ENCODE measurements around the gene RAB44. TPM values are rescaled to one million over a fixed set of nuclear protein-coding genes. Genes with fewer than 3 reads are reported as not detected.

The RAB44 gene
- total RNA-seq, 1 donor from 2014 or later, result under 0.01 TPM

GRCh38 chr6:36688063-36688738, 9.4 kb upstream of the RAB44 start:
- H3K4me3 ChIP-seq (ENCODE audit: low read depth, low read length), result no peak overlapping the region
- H3K27me3 ChIP-seq (ENCODE audit: control insufficient read depth, insufficient read depth, low read length), result no peaks in the 10 kb centered on the region
- peak; percentile 60 for DNase-seq (ENCODE audit: low read depth)
- no peak for FAIRE-seq
- H3K36me3 ChIP-seq (ENCODE audit: control insufficient read depth, insufficient read depth, low read length), result peaks cover 16% of the 10 kb centered on the region
- TF ChIP-seq CTCF (IDR thresholded peaks at IDR 0.05; ENCODE audit: insufficient read depth, low read length, severe bottlenecking), result no peak

GRCh38 chr6:36688739-36689075, 8.9 kb upstream of the RAB44 start:
- no peak for FAIRE-seq
- Histone ChIP-seq H3K4me3 (ENCODE audit: low read depth, low read length) (no peak overlapping the region), H3K27me3 (ENCODE audit: control insufficient read depth, insufficient read depth, low read length) (no peaks in the 10 kb centered on the region), H3K36me3 (ENCODE audit: control insufficient read depth, insufficient read depth, low read length) (peaks cover 11% of the 10 kb centered on the region)
- no peak for TF ChIP-seq CTCF (IDR thresholded peaks at IDR 0.05; ENCODE audit: insufficient read depth, low read length, severe bottlenecking)
- DNase-seq (ENCODE audit: low read depth), result no peak

GRCh38 chr6:36691011-36691410, 6.6 kb upstream of the RAB44 start:
- Histone ChIP-seq H3K36me3 (ENCODE audit: control insufficient read depth, insufficient read depth, low read length) (no peaks in the 10 kb centered on the region), H3K4me3 (ENCODE audit: low read depth, low read length) (no peak overlapping the region), H3K27me3 (ENCODE audit: control insufficient read depth, insufficient read depth, low read length) (no peaks in the 10 kb centered on the region)
- DNase-seq (ENCODE audit: low read depth), result no peak
- FAIRE-seq, result no peak
- no peak for TF ChIP-seq CTCF (IDR thresholded peaks at IDR 0.05; ENCODE audit: insufficient read depth, low read length, severe bottlenecking)

GRCh38 chr6:36691612-36692011, 6.0 kb upstream of the RAB44 start:
- H3K4me3 ChIP-seq (ENCODE audit: low read depth, low read length), result no peak overlapping the region
- no peak for FAIRE-seq
- H3K36me3 ChIP-seq (ENCODE audit: control insufficient read depth, insufficient read depth, low read length), result no peaks in the 10 kb centered on the region
- no peak for TF ChIP-seq CTCF (IDR thresholded peaks at IDR 0.05; ENCODE audit: insufficient read depth, low read length, severe bottlenecking)
- H3K27me3 ChIP-seq (ENCODE audit: control insufficient read depth, insufficient read depth, low read length), result no peaks in the 10 kb centered on the region
- no peak for DNase-seq (ENCODE audit: low read depth)

DNA sequence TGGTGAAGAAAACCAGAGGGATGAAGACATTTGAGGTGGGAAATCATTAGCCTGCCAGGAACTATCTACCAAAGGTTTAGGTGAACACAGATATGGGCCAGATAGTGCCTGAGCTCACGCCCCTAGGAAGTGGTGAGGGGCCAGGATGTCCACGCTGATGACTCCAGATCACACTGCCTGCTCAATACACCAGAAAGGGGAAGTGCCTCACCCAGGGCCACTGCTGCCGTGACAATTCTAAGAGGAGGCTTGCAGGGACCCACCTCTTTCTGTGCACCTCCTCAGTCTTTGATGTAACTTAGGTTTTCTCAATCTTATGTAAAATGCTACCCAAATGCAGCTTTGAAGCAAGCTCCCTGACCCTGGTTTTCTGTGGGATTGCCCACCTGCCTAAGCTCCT, 5.4 kb upstream of the RAB44 start:
- TF ChIP-seq CTCF (IDR thresholded peaks at IDR 0.05; ENCODE audit: insufficient read depth, low read length, severe bottlenecking), result no peak
- DNase-seq (ENCODE audit: low read depth) (no peak), FAIRE-seq (no peak)

More for the DNA sequence above, 5.4 kb upstream of the RAB44 start:
- Histone ChIP-seq H3K27me3 (ENCODE audit: control insufficient read depth, insufficient read depth, low read length) (no peaks in the 10 kb centered on the region), H3K36me3 (ENCODE audit: control insufficient read depth, insufficient read depth, low read length) (no peaks in the 10 kb centered on the region), H3K4me3 (ENCODE audit: low read depth, low read length) (no peak overlapping the region)
